Measurements from ENCODE around the gene RNF4. TPM values are rescaled to one million over a fixed set of nuclear protein-coding genes. Genes with fewer than 3 reads are reported as not detected.

Gene RNF4
- total RNA-seq = 61.9 and 71.6 TPM in 2 replicates

GRCh38 chr4:2468456-2469191 is at the start of gene RNF4:
TSS of gene RNF4 (plus strand) at chr4:2469106. CDS start at chr4:2490494, 21,388 bp downstream.

GRCh38 chr4:2536193-2537010 is 67.5 kb downstream of the RNF4 start, which contains the start of gene FAM193A:
TSS of gene FAM193A (plus strand) at chr4:2536647. CDS start at chr4:2536916, 269 bp downstream.

Other genes with a start within 250 kb of the RNF4 start
- 8.6 and 32.3 TPM in 2 replicates for gene HAUS3, start 227.0 kb upstream of the RNF4 start, total RNA-seq
- 1.1 and 3.7 TPM in 2 replicates for gene POLN, start 227.0 kb upstream of the RNF4 start, total RNA-seq
- 111 and 122 TPM in 2 replicates for gene MXD4, start 207.0 kb upstream of the RNF4 start, total RNA-seq
- 4.9 and 9.2 TPM in 2 replicates for gene ZFYVE28, start 50.5 kb upstream of the RNF4 start, total RNA-seq
- 0.16 TPM in 1 of 2 replicates, not detected in the other for gene CFAP99, start 50.2 kb upstream of the RNF4 start, total RNA-seq
- 13.9 and 15.5 TPM in 2 replicates for gene FAM193A, start 67.5 kb downstream of the RNF4 start, total RNA-seq